CD4-positive, alpha-beta T cell treated with Interleukin-15 for 1 hour (primary cell): ENCODE measurements around the gene SMG9.

ENCODE experiments used
- DNase-seq: peaks from one replicate; pipeline ENCODE4 v3.0.0-alpha.2; 2020

SMG9 gene, protein sequence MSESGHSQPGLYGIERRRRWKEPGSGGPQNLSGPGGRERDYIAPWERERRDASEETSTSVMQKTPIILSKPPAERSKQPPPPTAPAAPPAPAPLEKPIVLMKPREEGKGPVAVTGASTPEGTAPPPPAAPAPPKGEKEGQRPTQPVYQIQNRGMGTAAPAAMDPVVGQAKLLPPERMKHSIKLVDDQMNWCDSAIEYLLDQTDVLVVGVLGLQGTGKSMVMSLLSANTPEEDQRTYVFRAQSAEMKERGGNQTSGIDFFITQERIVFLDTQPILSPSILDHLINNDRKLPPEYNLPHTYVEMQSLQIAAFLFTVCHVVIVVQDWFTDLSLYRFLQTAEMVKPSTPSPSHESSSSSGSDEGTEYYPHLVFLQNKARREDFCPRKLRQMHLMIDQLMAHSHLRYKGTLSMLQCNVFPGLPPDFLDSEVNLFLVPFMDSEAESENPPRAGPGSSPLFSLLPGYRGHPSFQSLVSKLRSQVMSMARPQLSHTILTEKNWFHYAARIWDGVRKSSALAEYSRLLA

DNA sequence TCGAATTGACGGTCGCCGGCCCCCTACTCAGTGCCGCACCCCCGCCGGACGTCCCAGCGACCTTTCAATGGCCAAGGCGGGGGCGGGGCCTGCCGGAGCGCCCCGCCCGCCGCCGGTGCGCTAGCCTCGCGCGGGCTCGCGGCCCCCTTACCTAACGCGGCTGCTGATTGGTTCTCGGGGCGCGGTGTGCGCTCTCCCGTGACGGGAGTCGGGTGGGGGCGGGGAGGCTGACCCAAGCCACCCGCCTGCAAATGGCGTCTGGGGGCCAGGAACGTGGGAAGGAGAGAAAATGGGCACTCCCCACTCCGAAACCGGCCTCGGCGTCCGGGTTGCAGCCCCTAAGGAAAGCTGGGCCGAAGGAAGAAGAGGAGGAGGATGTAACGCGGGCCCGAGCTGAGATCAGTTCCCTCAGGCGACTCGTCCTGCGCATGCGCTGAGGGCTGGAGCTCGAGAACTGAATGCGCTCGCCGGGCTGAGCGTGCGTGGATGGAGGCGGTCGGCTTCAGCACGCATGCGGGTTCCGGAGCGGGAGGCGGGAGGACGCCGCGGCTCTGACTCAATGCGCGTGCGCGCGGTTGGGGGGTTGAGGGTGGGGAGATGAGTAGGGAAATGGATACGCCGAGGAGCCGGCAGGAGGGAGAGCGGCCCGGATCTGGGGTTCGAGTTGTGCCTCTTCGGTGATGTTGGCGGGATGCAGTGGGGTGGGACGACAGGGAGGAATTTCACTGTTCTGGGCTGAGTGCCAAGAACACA, at the start of gene SMG9:
SMG9 (minus strand) TSS at position 460 of the 753 bp plus-strand sequence. CDS start 4,221 bp downstream, outside the sequence.
- peak; percentile 98 for DNase-seq

DNA sequence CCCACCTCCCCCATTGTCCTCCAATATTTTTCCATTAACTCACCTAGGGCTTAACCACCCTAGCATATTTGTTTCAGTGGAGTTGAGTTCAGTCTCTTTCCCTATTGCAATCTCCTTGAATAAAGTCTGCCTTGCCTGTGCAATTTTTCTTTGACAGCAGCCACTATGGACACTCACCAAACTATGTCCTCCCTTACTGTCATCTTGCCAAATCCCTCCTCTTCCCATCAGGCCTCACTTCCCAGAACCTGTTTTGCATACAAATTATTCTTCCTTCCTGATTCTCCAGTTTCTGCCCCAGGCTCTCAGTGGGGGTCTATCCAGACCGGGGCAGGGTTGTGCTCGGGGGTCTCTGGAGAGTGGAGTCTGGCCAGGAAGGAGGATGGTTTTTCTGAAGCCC, 49.7 kb upstream of the SMG9 start:
- DNase-seq, result no peak

DNA sequence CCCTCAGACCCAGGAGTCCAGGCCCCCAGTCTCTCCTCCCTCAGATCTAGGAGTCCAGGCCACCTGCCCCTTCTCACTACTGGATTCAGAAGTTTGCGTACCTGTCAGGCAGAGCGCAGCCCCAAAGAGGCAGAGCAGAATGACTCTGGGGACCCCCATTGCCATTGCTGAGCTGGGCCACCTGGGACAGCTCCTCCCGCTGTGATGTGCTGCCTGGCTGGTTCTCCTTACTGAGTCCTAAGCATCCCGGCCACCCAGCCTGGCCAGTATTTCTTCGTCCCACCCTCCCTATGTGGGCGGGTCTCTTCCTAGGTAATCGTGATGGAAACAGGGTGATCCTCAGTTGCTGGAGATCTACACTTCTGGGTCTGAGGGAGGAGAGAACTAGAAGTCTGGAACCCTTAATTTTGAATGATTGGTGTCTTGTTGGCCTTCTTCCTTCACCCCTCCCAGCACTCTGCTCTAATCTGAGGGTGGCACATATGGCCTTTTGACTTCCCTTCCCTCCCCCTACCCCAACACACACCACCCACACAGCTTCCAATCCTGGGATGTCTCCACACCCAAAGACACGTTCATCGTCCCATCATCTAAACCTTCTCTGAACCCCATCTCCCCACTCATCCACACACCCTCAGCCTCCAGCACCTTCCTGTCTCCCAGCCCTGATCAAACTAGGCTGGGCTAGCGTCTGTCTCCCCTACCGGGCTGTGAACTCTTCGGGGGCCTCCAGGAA, 47.6 kb upstream of the SMG9 start, which contains the start of gene LYPD5:
LYPD5 (minus strand) TSS at position 232 of the 736 bp plus-strand sequence; CDS start at position 165, 67 bp downstream.
- no peak for DNase-seq

DNA sequence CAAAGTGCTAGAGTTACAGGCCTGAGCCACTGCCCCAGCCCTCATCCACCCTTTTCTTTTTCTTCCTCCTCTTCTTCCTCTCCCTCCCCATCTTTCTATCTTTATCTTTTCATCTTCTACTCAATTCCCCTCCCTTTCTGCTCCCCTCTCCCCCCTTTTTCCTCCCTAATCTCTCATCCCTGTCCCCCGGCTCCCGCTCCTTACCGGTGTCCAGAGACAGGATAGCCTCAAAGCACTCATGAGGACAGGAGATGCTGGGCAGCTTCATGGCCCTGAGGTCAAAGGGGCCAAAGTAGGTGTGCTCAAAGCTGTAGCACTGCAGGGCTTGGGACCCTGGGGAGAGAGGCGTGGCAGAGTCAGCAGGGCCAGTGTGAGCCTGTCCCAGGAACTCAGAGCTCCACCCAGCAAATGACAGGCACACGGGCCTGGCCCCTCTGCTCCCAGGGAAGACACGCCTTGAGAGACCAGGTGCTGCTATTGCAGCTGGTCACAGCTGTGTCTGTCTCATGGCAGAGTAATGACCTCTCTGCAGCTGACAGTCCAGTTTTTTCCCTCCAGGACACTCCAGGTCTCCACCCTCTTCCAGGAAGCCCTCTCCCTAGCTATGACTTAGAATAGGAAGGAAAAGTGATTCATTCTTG, 44.9 kb upstream of the SMG9 start:
- DNase-seq, result no peak

DNA sequence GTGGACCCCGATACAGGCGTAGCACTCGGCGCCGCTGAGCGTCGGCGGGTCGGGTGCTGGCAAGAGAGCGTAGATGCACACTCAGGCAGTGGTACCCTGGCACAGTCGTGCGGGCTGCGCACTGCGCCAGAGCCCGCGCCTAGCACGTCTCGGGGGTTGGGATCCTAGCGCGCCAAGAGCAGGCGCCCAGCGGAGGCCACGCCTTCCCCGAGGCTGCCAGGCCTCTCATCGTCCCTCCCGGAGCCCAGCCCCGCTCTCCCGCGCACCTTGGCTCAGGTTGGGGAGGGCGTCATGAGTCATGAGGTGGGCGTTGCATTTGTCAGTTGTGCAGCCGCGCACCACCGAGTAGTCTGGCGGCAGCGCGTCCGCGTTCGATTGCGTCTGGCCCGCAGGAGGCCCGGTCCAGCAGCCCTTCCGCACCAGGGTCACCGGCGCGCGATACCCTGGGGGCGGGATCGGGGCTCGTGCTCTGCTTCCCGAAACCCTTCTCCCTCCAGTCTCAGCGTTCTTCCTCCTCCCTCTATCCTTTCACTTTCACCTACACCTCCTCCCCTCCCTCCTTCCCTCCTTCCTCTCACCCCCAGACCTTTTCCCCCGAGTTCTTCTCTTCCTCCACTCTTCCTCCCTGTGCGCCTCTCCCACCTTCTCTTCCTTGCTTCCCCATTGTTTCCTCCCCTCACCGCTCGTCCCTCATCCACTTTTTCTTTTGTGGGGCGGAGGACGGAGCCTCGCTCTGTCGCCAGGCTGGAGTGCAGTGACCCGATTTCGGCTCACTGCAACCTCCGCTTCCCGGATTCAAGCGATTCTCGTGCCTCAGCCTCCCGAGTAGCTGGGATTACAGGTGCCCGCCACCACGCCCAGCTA, 44.0 kb upstream of the SMG9 start:
- peak; percentile 24 for DNase-seq

DNA sequence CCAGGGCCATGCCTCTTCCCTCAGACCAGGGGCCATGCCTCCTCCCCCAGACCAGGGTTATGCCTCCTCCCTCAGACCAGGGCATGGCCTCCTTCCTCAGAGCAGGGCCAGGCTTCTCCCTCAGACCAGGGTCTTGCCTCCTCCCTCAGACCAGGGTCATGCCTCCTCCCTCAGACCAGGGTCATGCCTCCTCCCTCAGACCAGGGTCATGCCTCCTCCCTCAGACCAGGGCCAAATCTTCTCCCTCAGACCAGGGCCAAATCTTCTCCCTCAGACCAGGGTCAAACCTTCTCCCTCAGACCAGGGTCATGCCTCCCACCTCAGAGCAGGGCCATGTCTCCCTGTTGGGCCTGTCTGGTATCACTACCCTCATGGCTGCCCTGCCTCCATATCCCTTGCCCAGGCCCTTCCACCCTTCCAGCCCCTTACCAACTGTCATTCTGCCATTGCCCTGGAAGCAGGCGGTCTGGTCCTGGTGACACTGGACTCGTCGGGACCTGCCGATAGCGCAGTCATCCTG, 43.3 kb upstream of the SMG9 start:
- no peak for DNase-seq

DNA sequence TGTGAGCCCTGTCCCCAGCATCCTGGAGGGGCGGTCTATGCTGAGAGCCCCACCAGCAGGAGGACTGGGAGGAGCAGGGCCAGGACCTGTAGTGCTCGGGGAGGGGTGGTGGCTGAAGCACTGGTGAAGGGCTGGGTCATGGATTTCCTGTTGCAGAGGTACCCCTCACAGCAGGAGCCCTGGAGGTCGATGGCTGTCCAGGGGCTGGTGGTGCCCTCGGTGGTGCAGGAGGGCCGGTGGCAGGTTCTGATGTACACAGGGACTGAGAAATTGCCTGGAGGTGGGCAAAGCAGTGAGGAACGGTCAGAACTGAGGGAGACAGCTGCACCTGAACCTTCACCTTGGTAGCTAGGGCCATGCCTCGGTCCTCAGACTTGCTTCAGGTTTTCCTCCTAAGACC, 42.8 kb upstream of the SMG9 start:
- DNase-seq, result no peak

DNA sequence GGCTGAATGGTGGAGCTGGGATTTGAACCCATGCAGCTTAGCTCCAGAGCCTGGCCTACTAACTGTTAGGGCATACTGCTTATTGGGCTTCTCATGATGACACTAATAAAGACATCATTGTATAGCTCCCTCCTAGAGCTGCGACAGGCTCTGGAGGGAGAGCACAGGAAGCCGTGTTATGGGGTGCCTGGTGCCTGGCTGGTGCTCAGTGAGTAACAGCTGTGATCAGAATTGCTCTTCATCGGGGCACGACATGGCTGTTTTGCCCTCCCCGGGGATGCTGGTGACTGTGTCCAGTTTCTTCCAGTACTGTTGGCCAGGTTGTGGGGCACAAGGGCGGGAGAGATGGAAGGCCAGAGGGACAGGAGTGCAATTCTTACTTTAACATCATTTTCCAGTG, 42.4 kb upstream of the SMG9 start:
- DNase-seq, result no peak

DNA sequence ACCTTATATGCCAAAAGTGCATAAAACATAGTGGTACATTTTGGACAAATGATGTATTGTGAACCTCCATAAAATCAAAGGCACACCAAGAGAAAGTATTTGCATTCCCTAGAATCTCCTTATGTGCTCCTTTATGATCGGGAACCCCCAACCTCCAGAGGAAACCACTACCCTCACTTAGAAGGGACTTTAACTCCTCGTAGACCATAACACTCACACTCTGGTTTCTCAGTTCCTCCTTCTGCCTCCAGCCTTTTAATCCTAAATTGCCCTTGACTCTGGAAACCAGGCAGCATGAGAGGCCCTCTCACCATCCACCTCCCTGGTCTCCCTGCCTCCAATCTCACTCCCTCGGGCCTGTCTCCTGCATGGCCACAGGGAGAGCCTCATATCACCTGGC, 35.8 kb upstream of the SMG9 start:
- no peak for DNase-seq

DNA sequence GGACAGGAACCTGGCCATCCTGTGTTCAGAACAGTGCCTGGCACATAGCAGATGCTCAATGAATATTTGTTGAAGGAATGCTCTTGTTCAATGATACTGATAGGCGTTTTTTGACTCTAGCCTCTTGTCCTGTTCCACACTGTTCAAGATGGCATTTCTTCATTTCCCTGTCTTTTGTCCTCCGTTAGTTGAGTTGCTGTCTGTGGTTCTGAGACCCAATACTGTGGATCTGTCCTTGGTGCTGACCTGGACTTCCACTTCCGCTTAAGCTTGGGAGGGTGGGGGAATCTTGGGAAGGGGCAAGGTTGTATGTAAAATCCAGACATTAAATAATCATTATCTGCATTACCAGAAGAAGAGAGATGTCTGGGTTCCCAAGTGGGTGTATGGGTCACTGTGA, 34.3 kb upstream of the SMG9 start:
- DNase-seq, result no peak

DNA sequence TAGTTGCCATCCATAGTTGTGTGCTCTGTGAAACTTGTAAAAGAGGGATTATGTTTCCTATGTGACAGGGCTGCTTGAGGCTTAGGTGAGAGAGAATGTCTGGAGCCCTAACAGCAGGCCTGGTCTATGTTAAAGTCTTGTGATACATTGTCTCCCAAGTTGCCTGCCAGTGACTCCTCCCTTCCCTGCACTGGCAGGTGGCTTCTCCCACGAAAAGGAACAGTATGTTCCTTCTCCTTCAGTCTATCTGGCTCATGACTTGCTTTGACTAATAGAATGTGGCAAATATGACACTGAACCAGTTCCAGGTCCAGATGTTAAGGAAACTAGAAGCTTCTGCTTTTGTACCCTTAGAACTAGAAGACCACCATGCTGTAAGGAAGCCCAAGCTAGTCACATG, 31.9 kb upstream of the SMG9 start:
- DNase-seq, result no peak

DNA sequence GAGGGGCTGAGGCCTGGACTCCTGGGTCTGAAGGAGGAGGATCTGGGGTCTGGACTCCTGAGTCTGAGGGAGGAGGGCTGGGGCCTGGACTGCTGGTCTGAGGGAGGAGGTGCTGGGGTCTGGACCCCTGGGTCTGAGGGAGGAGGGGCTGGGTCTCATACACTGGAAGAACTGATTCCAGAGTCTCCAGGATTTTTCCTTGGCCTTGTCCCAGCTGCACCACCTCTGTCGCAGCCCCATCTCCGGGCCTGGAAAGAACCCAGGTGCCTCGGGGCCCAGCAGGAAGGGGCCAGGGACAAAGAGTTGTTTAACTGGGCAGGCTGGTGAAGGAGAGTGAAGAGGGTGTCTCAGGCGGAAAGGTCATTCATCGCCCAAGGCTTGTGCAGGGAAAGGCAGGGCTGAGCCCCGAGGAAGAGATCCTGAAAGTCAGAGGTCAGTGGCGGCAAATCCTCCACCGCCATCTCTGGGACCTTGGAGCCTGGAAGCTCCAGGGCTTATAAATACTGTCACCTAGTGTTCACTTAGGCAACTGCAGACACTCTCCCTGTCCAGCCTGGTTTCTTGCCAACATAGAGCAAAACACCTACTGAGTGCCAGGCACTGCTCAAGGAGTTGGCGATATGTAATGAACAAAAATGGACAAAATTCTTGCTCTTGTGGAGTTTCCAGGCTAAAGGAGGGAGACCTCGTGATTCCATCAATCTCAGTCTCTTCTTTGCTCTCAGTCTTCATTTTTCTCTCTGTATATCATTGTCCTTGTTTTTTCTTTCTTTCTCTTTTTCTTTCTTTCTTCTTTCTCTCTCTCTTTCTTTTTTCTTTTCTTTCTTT, 30.4 kb upstream of the SMG9 start:
- DNase-seq, result peak; percentile 63

DNA sequence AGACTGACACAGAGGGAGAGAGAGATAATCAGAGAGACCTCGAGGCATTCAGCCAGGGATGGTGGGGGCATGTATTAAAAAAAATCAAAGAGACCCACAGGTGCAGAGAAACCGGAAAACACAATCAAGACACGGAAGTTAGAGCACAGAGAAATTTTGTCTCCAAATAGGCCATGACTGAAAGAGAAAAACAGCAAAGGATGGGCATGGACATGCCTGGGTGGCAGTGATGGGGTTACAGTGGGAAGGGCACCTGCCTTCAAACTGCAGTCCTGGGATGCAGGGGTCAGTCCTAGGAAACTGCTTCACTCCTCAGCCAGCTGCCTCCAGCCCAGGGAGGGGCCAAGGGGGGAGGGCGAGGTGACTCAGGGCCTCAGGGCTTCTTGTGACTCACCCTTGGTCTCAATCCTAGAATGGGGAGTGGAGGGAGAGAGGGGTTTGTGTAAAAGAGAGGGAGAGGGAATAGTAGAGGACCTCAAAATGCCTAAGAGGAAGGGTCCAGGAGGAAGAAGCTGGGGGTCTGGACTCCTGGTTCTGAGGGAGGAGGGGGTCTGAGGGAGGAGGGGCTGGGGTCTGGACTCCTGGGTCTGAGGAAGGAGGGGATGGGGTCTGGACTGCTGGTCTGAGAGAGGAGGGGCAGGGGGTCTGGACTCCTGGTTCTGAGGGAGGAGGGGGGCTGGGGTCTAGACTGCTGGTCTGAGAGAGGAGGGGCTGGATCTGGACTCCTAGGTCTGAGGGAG, 29.6 kb upstream of the SMG9 start:
- DNase-seq, result peak; percentile 65

DNA sequence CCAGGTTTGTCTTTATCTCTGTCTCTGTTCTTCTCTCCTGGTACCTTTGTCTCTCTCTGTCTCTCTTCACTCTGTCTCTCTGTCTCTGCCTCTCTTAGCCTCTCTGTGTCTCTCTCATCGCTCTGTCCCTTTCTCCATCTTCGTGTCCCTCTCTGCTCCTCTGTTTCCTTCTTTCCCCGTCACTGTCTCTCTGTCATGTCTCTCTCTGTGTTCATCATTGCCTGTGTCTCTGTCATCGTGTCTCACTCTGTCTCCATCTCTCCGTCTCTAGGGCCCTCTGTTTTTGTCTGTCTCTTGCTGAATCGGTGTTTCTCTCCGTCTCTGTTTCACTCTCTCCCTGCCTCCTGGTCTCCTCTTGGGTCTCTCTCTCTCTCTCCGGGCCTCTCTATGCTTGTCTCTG, 28.9 kb upstream of the SMG9 start:
- no peak for DNase-seq

DNA sequence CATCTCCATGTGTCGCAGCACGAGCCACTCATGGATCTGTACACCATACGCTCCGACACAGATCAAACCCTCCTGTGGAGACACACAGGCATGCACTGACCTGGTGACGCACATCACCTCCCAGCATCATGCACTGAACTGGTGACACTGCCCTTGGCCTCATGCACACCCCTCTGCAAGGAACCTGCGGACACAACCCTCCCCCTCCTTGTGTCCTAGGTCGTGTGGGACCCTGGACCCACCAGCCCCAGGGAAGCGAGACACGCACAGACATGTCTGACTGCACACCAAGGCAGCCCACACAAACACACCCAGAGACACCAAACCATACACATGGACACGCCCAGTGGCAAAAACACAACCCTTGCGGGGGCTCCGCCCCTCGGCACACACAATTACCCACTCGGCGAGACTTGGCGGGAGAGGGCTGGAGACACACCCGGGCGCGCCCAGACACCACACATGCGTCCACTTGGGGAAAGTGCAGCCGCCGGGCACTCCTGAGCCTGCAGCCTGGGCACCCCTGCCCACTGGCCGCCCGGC, 28.0 kb upstream of the SMG9 start:
- DNase-seq, result peak; percentile 36

DNA sequence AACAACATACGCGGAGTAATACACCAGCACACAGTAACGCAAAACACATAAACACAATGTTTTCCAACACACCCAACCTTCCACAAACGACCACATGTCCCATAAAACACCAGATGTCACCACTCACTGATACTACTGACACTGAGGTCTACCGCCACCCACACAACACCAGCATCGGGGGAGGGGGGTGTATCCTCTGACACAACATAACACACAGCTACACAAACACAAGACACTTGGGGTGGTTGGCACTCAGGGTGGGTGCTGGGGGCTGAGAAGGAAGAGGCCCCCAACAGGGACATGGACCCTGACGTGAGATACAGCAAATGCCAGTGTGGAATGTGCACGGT, 27.5 kb upstream of the SMG9 start:
- no peak for DNase-seq

DNA sequence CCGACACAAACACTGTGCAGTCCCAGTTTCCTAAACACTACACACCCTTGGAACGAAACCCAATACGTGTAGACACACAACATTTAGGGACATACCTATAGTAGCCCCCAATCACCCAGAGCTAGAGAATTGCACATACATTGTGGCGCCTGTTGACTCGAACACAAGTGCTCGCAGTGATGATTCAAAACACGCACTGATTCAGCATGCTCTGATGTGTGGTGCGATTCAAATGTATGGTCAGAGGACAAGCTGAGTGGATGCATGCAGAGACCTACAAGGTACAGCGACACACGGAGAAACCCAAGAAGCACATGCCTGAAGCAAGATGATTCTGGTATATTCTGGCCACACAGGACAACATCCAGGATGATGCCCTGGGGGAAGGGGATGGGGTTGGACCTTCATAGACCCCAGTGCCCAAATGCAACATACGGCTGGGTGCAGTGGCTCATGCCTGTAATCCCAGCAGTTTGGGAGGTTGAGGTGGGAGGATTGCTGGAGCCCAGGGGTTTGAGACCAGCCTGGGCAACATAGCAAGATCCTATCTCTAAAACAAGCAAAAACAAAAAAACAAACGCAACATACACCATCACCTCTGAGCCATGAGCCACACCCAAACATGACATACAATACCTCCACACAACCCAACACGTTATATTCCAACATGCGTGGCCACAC, 27.0 kb upstream of the SMG9 start:
- no peak for DNase-seq

DNA sequence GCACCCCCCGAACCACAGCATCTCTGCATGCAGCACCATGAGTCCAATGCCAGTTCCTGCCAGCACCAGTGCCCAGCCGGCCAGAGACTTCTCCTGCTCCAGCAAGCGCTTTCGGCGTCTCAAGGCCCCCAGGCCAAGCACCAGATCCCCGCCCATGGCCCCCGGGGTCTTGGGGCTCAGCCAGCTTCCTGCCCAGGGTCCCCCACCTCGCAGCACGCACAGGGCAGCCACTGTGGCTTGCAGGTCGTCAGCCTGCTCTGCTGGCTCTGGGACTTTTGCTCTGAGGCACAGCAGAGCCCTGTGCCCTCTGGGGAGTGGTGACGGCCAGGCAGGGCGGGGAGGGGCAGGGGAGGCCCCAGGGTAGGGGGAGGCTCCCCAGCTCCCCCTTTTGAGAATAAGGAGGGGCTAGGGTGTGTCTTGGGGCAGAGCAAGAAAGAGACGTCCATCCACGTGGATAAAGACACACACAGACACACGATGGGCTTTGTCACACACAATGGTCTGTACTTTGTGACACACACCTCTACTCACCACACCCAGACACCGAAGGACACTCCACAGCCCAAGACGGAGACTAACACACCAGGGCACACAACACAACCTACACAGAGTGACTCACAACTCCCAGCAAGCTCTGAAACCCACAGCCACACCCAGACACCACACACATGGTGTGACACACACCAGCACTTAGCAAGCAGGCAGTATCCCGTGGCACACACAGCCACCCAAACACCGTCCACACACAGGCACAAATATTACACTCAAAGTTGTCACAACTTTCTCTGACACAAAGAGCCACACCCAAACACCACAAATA, 26.2 kb upstream of the SMG9 start, which contains the start of gene KCNN4:
KCNN4 (minus strand) TSS at position 268 of the 820 bp plus-strand sequence; CDS start at position 156, 112 bp downstream.
- DNase-seq, result peak; percentile 80
